D721Med (cell line): Measurements from ENCODE around the gene ELMOD3.

ENCODE experiments used
- DNase-seq: peaks from one replicate; pipeline ENCODE4 v3.0.0; 2011; ENCODE audit warnings: low spot score; ENCODE audit not compliant: insufficient read length
- FAIRE-seq: peaks from 2 replicates; lab custom pipeline; 2011; peaks lifted over from hg19 to GRCh38; lab: Jason Lieb, UNC
- TF ChIP-seq, protein P1 (sequence below): IDR thresholded peaks from 2 replicates; pipeline ENCODE4 v1.5.1; 2012; ENCODE audit warnings: mild to moderate bottlenecking, control low read depth; ENCODE audit not compliant: insufficient read depth; ENCODE audit errors: missing control alignments

ELMOD3 gene

GRCh38 chr2:85398426-85399182 is 44.0 kb downstream of the ELMOD3 start:
- FAIRE-seq (no peak), DNase-seq (no peak)
- TF ChIP-seq, protein P1, sequence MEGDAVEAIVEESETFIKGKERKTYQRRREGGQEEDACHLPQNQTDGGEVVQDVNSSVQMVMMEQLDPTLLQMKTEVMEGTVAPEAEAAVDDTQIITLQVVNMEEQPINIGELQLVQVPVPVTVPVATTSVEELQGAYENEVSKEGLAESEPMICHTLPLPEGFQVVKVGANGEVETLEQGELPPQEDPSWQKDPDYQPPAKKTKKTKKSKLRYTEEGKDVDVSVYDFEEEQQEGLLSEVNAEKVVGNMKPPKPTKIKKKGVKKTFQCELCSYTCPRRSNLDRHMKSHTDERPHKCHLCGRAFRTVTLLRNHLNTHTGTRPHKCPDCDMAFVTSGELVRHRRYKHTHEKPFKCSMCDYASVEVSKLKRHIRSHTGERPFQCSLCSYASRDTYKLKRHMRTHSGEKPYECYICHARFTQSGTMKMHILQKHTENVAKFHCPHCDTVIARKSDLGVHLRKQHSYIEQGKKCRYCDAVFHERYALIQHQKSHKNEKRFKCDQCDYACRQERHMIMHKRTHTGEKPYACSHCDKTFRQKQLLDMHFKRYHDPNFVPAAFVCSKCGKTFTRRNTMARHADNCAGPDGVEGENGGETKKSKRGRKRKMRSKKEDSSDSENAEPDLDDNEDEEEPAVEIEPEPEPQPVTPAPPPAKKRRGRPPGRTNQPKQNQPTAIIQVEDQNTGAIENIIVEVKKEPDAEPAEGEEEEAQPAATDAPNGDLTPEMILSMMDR: no peak

DNA sequence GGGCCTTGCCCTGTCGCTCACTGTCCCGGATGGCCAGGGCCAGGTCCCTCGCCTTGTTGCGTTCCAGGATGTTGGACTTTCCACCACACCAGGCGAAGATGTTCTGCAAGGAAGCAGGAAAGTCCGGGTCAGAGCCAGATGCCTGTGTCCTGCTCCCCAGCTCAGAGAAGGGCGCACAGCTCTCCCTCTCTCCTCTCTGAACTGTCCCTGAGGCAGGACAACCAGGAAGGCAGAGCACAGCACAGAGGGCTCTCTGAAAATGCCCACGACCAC is 44.5 kb downstream of the ELMOD3 start:
- DNase-seq: no peak
- TF ChIP-seq, protein P1: no peak
- no peak for FAIRE-seq

DNA sequence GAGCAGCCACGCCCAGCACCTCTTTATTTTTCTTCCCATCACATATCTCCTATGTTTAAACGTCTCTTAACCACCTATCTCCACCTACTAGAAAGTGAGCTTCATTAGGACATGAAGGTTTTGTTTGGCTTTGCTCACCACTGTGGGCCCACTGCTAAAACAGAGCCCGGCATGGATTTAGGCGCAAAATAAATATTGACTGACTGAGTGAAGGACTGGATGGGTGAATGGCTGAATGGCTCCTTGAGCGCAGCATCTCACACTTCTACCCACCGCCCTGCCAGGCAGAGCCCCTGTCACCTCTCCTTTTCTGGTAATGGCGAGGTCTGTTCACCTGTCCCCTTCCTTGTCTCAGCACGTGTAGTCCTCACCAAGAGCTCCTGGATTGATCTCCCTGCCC is 45.5 kb downstream of the ELMOD3 start:
- TF ChIP-seq, protein P1: no peak
- DNase-seq (no peak), FAIRE-seq (no peak)

DNA sequence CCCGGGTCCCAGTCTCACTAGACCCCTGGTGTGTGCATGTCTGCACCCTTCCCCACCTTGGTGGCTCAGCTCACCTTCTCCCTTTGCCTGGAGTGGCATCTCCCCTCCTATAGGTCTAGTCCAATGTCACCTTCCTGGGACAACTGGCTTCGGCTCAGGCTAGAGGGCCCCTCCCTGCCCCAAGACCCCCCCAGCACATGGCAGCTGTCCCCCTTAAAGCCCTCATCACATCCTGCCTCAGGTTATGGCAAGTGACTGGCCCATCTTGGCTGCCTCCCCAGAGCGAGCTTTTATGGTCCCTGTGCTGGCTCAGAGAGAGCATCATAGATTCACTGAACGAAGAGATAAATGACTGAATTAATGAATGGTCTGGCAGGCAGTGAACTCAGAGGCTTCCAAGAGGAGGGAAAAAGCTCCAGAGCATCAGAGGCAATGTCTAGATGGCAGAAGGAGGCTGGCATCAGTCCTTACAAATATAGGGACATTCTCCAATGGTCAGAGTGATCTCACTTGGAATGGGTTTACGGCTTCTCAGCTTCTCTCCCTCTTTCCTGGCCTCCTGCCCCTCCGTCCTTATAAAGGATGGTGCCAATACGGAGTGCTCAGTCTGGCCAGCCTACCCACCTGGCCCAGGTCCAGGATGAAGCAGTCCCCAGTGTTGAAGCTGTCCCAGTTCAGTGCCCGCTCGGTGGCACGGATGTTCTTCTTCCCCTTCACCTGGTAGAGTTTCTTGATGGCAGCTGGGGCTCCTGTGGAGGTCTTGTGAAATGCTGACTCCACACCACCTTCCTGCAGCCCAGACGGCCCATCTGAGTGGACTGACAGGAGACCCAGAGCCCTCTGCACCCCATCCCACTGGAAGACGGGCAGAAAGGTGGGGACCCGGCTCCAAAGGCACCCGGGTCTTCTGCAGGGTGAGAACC is 46.2 kb downstream of the ELMOD3 start:
- FAIRE-seq (no peak), DNase-seq (no peak)
- TF ChIP-seq, protein P1: no peak

GRCh38 chr2:85401464-85401805 is 46.9 kb downstream of the ELMOD3 start:
- DNase-seq (no peak), FAIRE-seq (no peak)
- TF ChIP-seq, protein P1: no peak

GRCh38 chr2:85401844-85402243 is 47.3 kb downstream of the ELMOD3 start:
- TF ChIP-seq, protein P1: no peak
- DNase-seq (no peak), FAIRE-seq (no peak)
